ENCODE results near the gene SPATA12.

DNA sequence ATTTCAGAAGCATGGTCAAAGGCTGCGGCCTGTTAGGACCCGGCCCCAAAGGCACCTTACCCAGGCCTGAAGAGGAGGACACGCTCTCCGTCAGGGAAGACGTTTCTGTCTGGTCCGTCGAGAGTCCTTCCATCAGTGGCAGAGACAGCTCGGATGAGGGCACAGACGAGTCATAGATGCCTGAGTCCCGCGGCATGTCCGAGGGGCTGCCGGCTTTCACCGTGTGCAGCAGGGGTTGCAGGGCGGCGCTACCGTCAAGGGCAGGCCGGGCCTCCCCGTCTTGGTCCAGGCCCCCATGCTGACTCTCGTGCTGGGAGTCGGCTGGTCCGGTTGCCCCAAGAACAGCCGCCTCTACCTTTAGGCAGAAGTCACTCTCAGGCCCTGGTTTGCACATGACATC is 37.1 kb downstream of the SPATA12 start:
- TF ChIP-seq, protein P1, sequence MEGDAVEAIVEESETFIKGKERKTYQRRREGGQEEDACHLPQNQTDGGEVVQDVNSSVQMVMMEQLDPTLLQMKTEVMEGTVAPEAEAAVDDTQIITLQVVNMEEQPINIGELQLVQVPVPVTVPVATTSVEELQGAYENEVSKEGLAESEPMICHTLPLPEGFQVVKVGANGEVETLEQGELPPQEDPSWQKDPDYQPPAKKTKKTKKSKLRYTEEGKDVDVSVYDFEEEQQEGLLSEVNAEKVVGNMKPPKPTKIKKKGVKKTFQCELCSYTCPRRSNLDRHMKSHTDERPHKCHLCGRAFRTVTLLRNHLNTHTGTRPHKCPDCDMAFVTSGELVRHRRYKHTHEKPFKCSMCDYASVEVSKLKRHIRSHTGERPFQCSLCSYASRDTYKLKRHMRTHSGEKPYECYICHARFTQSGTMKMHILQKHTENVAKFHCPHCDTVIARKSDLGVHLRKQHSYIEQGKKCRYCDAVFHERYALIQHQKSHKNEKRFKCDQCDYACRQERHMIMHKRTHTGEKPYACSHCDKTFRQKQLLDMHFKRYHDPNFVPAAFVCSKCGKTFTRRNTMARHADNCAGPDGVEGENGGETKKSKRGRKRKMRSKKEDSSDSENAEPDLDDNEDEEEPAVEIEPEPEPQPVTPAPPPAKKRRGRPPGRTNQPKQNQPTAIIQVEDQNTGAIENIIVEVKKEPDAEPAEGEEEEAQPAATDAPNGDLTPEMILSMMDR (IDR thresholded peaks at IDR 0.05; ENCODE audit: insufficient read depth, low read length, poor library complexity, severe bottlenecking), result no peak
- no peak for TF ChIP-seq EZH2phosphoT487 (conservative IDR thresholded peaks at IDR 0.05; ENCODE audit: low read length)
